ENCODE measurements around the gene HS2ST1.

GRCh38 chr1:87058343-87058649, 143.9 kb downstream of the HS2ST1 start:
- TF ChIP-seq CTCF (conservative IDR thresholded peaks at IDR 0.05; ENCODE audit: low read depth, low read length), result no peak
- TF ChIP-seq EZH2 (IDR thresholded peaks at IDR 0.05; ENCODE audit: borderline replicate concordance, low read depth, low read length, poor library complexity, severe bottlenecking), result no peak

All from A673 (cell line).